ENCODE data around the gene PDE3A. TPM values are rescaled to one million over a fixed set of nuclear protein-coding genes. Genes with fewer than 3 reads are reported as not detected.
A peak's percentile ranks its signal among the peaks of the same experiment; 100 is the strongest.
"Not testable (repeated sequence)": the region's sequence is repeated elsewhere in the genome, so short reads cannot be mapped to it uniquely, and the experiment has no call there.

The PDE3A gene
- total RNA-seq, 2 experiments from 2014 or later: not detected

- no peak for DNase-seq (ENCODE audit: low spot score)
- POLR2A ChIA-PET: no interaction called here
- CTCF ChIA-PET (ENCODE audit: unreplicated experiment): no interaction called here
- no peaks in the 10 kb centered on the region for H3K9me2 ChIP-seq (ENCODE audit: insufficient read depth, low read length)
- H3K36me3 ChIP-seq (ENCODE audit: insufficient read depth, low read length): no peaks in the 10 kb centered on the region
- no peaks in the 10 kb centered on the region for H3K79me2 ChIP-seq (ENCODE audit: insufficient read depth, low read depth, low read length)
- intact Hi-C loops (cut with micrococcal nuclease; ENCODE audit: unreplicated experiment): no loop called here
- no peak for TF ChIP-seq CTCF (conservative IDR thresholded peaks at IDR 0.05; ENCODE audit: low read length)
- no peak overlapping the region for H3K4me3 ChIP-seq (ENCODE audit: low read depth, low read length, poor library complexity, severe bottlenecking)
- no TSS peak for BruUV-seq (replicated peaks)
- no peaks in the 10 kb centered on the region for H3K4me1 ChIP-seq (ENCODE audit: insufficient read depth, low read length, poor library complexity, severe bottlenecking)
- H4K20me1 ChIP-seq (ENCODE audit: insufficient read depth, low read length): no peaks in the 10 kb centered on the region
- no peaks in the 10 kb centered on the region for H3K9me3 ChIP-seq (ENCODE audit: low read length)
- H3K4me2 ChIP-seq (ENCODE audit: low read length): no peak overlapping the region
- H2AFZ ChIP-seq (ENCODE audit: low read length): no peak overlapping the region
- H3K27ac ChIP-seq (ENCODE audit: low read depth, low read length, poor library complexity, severe bottlenecking): no peak overlapping the region
Measured at GRCh38 chr12:20548611-20549010, 180.3 kb downstream of the PDE3A start.

- no peak for DNase-seq (ENCODE audit: low spot score)
Measured at GRCh38 chr12:20549108-20549719, 180.9 kb downstream of the PDE3A start.

GRCh38 chr12:20551742-20552442 is 183.6 kb downstream of the PDE3A start:
- H3K9me3 ChIP-seq (ENCODE audit: low read length); H3K36me3 ChIP-seq (ENCODE audit: insufficient read depth, low read length); POLR2A ChIA-PET; intact Hi-C loops (cut with micrococcal nuclease; ENCODE audit: unreplicated experiment); BruUV-seq (replicated peaks); CTCF ChIA-PET (ENCODE audit: unreplicated experiment); H3K4me1 ChIP-seq (ENCODE audit: insufficient read depth, low read length, poor library complexity, severe bottlenecking); DNase-seq (ENCODE audit: low spot score); H3K27ac ChIP-seq (ENCODE audit: low read depth, low read length, poor library complexity, severe bottlenecking); H4K20me1 ChIP-seq (ENCODE audit: insufficient read depth, low read length); H3K4me3 ChIP-seq (ENCODE audit: low read depth, low read length, poor library complexity, severe bottlenecking); H3K9me2 ChIP-seq (ENCODE audit: insufficient read depth, low read length); H3K79me2 ChIP-seq (ENCODE audit: insufficient read depth, low read depth, low read length); H3K4me2 ChIP-seq (ENCODE audit: low read length); H2AFZ ChIP-seq (ENCODE audit: low read length): not testable (repeated sequence)

More at GRCh38 chr12:20549108-20549719, 180.9 kb downstream of the PDE3A start:
- Histone ChIP-seq H2AFZ (ENCODE audit: low read length) (no peak overlapping the region), H3K27ac (ENCODE audit: low read depth, low read length, poor library complexity, severe bottlenecking) (no peak overlapping the region), H3K9me3 (ENCODE audit: low read length) (no peaks in the 10 kb centered on the region), H4K20me1 (ENCODE audit: insufficient read depth, low read length) (no peaks in the 10 kb centered on the region), H3K79me2 (ENCODE audit: insufficient read depth, low read depth, low read length) (no peaks in the 10 kb centered on the region), H3K36me3 (ENCODE audit: insufficient read depth, low read length) (no peaks in the 10 kb centered on the region), H3K4me3 (ENCODE audit: low read depth, low read length, poor library complexity, severe bottlenecking) (no peak overlapping the region), H3K4me1 (ENCODE audit: insufficient read depth, low read length, poor library complexity, severe bottlenecking) (no peaks in the 10 kb centered on the region), H3K9me2 (ENCODE audit: insufficient read depth, low read length) (no peaks in the 10 kb centered on the region), H3K4me2 (ENCODE audit: low read length) (no peak overlapping the region)
- CTCF ChIA-PET (ENCODE audit: unreplicated experiment): no interaction called here
- intact Hi-C loops (cut with micrococcal nuclease; ENCODE audit: unreplicated experiment): no loop called here
- POLR2A ChIA-PET: no interaction called here
- TF ChIP-seq CTCF (conservative IDR thresholded peaks at IDR 0.05; ENCODE audit: low read length) (peak; percentile 69), EZH2phosphoT487 (IDR thresholded peaks at IDR 0.05; ENCODE audit: borderline replicate concordance, low read depth, low read length) (no peak)
- no TSS peak for BruUV-seq (replicated peaks)

GRCh38 chr12:20552586-20552985 is 184.2 kb downstream of the PDE3A start:
- H4K20me1 ChIP-seq (ENCODE audit: insufficient read depth, low read length); POLR2A ChIA-PET; H3K27ac ChIP-seq (ENCODE audit: low read depth, low read length, poor library complexity, severe bottlenecking); BruUV-seq (replicated peaks); intact Hi-C loops (cut with micrococcal nuclease; ENCODE audit: unreplicated experiment); CTCF ChIA-PET (ENCODE audit: unreplicated experiment); H2AFZ ChIP-seq (ENCODE audit: low read length); H3K4me2 ChIP-seq (ENCODE audit: low read length); H3K9me3 ChIP-seq (ENCODE audit: low read length); H3K4me3 ChIP-seq (ENCODE audit: low read depth, low read length, poor library complexity, severe bottlenecking); DNase-seq (ENCODE audit: low spot score); H3K4me1 ChIP-seq (ENCODE audit: insufficient read depth, low read length, poor library complexity, severe bottlenecking); H3K36me3 ChIP-seq (ENCODE audit: insufficient read depth, low read length); H3K79me2 ChIP-seq (ENCODE audit: insufficient read depth, low read depth, low read length); H3K9me2 ChIP-seq (ENCODE audit: insufficient read depth, low read length): not testable (repeated sequence)
